Stomach (tissue), 4 donors: ENCODE measurements around the gene JCAD.

Experiments used
- CTCF ChIP-seq, 7 experiments: fragments of 450-650 bp in 4 of 7; fragments of 200-600 bp in 3 of 7; sonication (generic) in 3 of 7; IDR thresholded peaks; one replicate each; pipeline ENCODE4 v1.5.1; 2016 to 2019; ENCODE audit warnings: antibody characterized with exemption in 7 of 7, control low read depth in 2 of 7, mild to moderate bottlenecking in 1 of 7
- EP300 ChIP-seq: sonication (generic); formaldehyde crosslinking; IDR thresholded peaks from one replicate; pipeline ENCODE4 v1.6.1; 2017; ENCODE audit warnings: antibody characterized with exemption
- POLR2AphosphoS5 ChIP-seq, 3 donors: sonication (generic); formaldehyde crosslinking; IDR thresholded peaks; one replicate each; pipeline ENCODE4 v1.6.1; 2016; ENCODE audit warnings: antibody characterized with exemption in 3 of 3

DNA sequence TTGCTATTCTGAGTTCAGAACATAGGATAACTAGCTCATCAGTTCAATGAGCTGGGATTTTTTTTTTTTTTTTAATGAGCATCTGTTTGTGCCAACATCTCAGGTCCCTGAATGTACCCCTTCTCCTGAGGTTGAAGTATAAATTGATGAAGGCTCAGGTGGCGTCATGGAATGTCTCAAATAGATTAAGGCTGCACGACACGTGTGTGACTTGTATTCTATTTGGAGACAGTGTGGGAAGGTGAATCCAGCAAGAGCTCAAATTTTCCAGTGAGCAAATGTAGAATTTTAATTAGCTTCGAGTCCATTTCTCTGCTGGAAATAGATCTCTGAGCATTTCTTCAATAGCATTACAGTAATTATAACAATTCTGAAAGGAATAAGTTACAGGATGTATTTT lies 37.2 kb upstream of the JCAD start:
- TF ChIP-seq CTCF (IDR thresholded peaks at IDR 0.05) (no peak), POLR2AphosphoS5 (IDR thresholded peaks at IDR 0.05) (no peak), EP300 (no peak)
